Spleen (tissue), 7 donors: ENCODE data around the gene OTOG.

ENCODE experiments used
- CTCF ChIP-seq, 11 experiments: fragments of 200-600 bp in 7 of 11; fragments of 450-650 bp in 4 of 11; sonication (generic) in 4 of 11; IDR thresholded peaks in 8 of 11; conservative IDR thresholded peaks in 3 of 11; 1 replicate in 7 of 11; 2 replicates in 4 of 11; pipeline versions ENCODE4 v1.4.0 to v1.8.0; 2016 to 2021; ENCODE audit warnings: antibody characterized with exemption in 11 of 11, inconsistent platforms in 4 of 11, mild to moderate bottlenecking in 1 of 11
- POLR2A ChIP-seq, 3 donors: fragments of 450-650 bp; IDR thresholded peaks; one replicate each; pipeline ENCODE4 v1.5.1; 2017; ENCODE audit warnings: antibody characterized with exemption in 3 of 3, mild to moderate bottlenecking in 1 of 3
- POLR2AphosphoS5 ChIP-seq, 3 donors: sonication (generic); formaldehyde crosslinking; IDR thresholded peaks; one replicate each; pipeline ENCODE4 v1.5.1; 2017; ENCODE audit warnings: antibody characterized with exemption in 3 of 3
- donor health status: DM: no; HTN: no; CAD: no; lungs with moderate emphysema.
- donor health status: DM: no; HTN: no; CAD: no.
- donor health status: DM: no; HTN: no; CAD: no.

- no peak for TF ChIP-seq POLR2A (IDR thresholded peaks at IDR 0.05)
- no peak for TF ChIP-seq POLR2AphosphoS5 (IDR thresholded peaks at IDR 0.05)
- TF ChIP-seq CTCF (IDR thresholded peaks at IDR 0.05 in 8 of 11, conservative IDR thresholded peaks at IDR 0.05 in 3 of 11): no peak
Observed at GRCh38 chr11:17613428-17613962, 66.4 kb downstream of the OTOG start.
